Amygdala (tissue), 56 donors: Measurements from ENCODE around the gene WFS1.
A peak's percentile ranks its signal among the peaks of the same experiment; 100 is the strongest.

Experiments used
- DNase-seq, 56 donors: peaks; one replicate each; lab custom pipeline; 2025; lab: John Stamatoyannopoulos, UW

The WFS1 gene

GRCh38 chr4:6293097-6293445 lies 23.4 kb downstream of the WFS1 start:
- no peak for DNase-seq

- DNase-seq, result no peak
Measured at GRCh38 chr4:6293661-6294060, 24.0 kb downstream of the WFS1 start.

- DNase-seq, result no peak
Measured at GRCh38 chr4:6294705-6295421, 25.2 kb downstream of the WFS1 start.

GRCh38 chr4:6295495-6295894 lies 25.8 kb downstream of the WFS1 start:
- DNase-seq, result no peak

- no peak for DNase-seq
Measured at GRCh38 chr4:6296026-6296425, 26.4 kb downstream of the WFS1 start.

- no peak for DNase-seq
Measured at GRCh38 chr4:6297266-6297815, 27.7 kb downstream of the WFS1 start.

GRCh38 chr4:6298035-6298434 lies 28.4 kb downstream of the WFS1 start:
- DNase-seq, result peak in 2 of 56 donors; percentile 20 to 46

GRCh38 chr4:6298852-6299251 lies 29.2 kb downstream of the WFS1 start:
- peak in 6 of 56 donors; percentile 5 to 38 (median 27) for DNase-seq

GRCh38 chr4:6299875-6300274 lies 30.2 kb downstream of the WFS1 start:
- no peak for DNase-seq

GRCh38 chr4:6300359-6300758 lies 30.7 kb downstream of the WFS1 start:
- DNase-seq, result no peak

- no peak for DNase-seq
Measured at GRCh38 chr4:6301051-6301731, 31.5 kb downstream of the WFS1 start.

- no peak for DNase-seq
Measured at GRCh38 chr4:6301732-6302442, 32.2 kb downstream of the WFS1 start.

- peak in 2 of 56 donors; percentile 10 to 19 for DNase-seq
Measured at GRCh38 chr4:6302869-6303268, 33.2 kb downstream of the WFS1 start.

- no peak for DNase-seq
Measured at GRCh38 chr4:6303943-6304342, 34.3 kb downstream of the WFS1 start.

- DNase-seq, result no peak
Measured at GRCh38 chr4:6306299-6306698, 36.6 kb downstream of the WFS1 start.

GRCh38 chr4:6307230-6307629 lies 37.6 kb downstream of the WFS1 start:
- no peak for DNase-seq

GRCh38 chr4:6307891-6308290 lies 38.2 kb downstream of the WFS1 start:
- DNase-seq, result no peak

- peak in 6 of 56 donors; percentile 9 to 68 (median 30) for DNase-seq
Measured at GRCh38 chr4:6308899-6309643, 39.4 kb downstream of the WFS1 start.

GRCh38 chr4:6309777-6310176 lies 40.1 kb downstream of the WFS1 start:
- no peak for DNase-seq

- no peak for DNase-seq
Measured at GRCh38 chr4:6313216-6313615, 43.6 kb downstream of the WFS1 start.
